HL-60 (cell line): ENCODE measurements around the gene MZT1.

ENCODE experiments used
- DNase-seq, 2 experiments: peaks; one replicate each; pipeline ENCODE4 v3.0.0-alpha.2; 2010 to 2020; ENCODE audit warnings: low read depth in 1 of 2, low spot score in 1 of 2
- H3K27ac ChIP-seq: fragments of 250-450 bp; sonication (Bioruptor Pico); replicated peaks from 2 replicates; pipeline ENCODE4 v1.5.1; 2020; ENCODE audit warnings: mild to moderate bottlenecking, moderate library complexity
- H3K27me3 ChIP-seq: fragments of 250-450 bp; sonication (Bioruptor Pico); 2 replicates; pipeline ENCODE4 v1.5.1; 2021; ENCODE audit warnings: mild to moderate bottlenecking, moderate library complexity; ENCODE audit not compliant: insufficient read depth, poor library complexity, severe bottlenecking
- H3K4me3 ChIP-seq: replicated peaks from 2 replicates; pipeline ENCODE4 v1.5.1; 2011; ENCODE audit warnings: mild to moderate bottlenecking, control low read depth, low read length; ENCODE audit not compliant: insufficient read depth
- GABPA ChIP-seq: IDR thresholded peaks from 2 replicates; pipeline ENCODE4 v1.6.1; 2012; ENCODE audit warnings: low read depth
- POLR2AphosphoS5 ChIP-seq: IDR thresholded peaks from 2 replicates; pipeline ENCODE4 v1.6.1; 2012; ENCODE audit warnings: low read depth
- SPI1 ChIP-seq: IDR thresholded peaks from 2 replicates; pipeline ENCODE4 v1.6.1; 2012; ENCODE audit warnings: low read depth, mild to moderate bottlenecking, borderline replicate concordance
- TF ChIP-seq, protein P1 (sequence below): IDR thresholded peaks from 2 replicates; pipeline ENCODE4 v1.6.1; 2012; ENCODE audit warnings: low read depth; ENCODE audit not compliant: insufficient replicate concordance
- TF ChIP-seq, protein P2 (sequence below): IDR thresholded peaks from one replicate; pipeline ENCODE4 v1.5.1; 2011; ENCODE audit warnings: low read length, control low read depth, inconsistent platforms; ENCODE audit not compliant: insufficient read depth

MZT1 gene

DNA sequence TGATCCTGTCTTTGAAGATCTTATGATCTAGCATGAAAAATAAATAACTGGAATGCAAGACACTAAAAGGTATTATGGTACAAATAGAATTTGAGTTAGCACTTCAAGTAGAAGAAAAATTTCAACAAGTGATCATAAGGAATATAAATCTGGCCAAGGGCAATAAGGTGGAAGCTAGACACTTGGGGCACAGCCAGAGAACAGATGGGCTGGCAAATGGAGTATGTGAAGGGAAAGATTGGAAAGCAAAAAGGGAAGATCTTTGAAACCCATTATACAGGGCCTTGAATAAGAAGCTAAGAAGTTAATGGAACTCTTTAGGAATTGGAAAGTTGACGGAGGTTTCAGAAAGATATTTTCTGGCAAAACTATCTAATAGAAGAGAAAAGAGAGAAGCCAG, 61.0 kb downstream of the MZT1 start:
- TF ChIP-seq GABPA (no peak), SPI1 (no peak), POLR2AphosphoS5 (no peak)
- TF ChIP-seq, protein P1, sequence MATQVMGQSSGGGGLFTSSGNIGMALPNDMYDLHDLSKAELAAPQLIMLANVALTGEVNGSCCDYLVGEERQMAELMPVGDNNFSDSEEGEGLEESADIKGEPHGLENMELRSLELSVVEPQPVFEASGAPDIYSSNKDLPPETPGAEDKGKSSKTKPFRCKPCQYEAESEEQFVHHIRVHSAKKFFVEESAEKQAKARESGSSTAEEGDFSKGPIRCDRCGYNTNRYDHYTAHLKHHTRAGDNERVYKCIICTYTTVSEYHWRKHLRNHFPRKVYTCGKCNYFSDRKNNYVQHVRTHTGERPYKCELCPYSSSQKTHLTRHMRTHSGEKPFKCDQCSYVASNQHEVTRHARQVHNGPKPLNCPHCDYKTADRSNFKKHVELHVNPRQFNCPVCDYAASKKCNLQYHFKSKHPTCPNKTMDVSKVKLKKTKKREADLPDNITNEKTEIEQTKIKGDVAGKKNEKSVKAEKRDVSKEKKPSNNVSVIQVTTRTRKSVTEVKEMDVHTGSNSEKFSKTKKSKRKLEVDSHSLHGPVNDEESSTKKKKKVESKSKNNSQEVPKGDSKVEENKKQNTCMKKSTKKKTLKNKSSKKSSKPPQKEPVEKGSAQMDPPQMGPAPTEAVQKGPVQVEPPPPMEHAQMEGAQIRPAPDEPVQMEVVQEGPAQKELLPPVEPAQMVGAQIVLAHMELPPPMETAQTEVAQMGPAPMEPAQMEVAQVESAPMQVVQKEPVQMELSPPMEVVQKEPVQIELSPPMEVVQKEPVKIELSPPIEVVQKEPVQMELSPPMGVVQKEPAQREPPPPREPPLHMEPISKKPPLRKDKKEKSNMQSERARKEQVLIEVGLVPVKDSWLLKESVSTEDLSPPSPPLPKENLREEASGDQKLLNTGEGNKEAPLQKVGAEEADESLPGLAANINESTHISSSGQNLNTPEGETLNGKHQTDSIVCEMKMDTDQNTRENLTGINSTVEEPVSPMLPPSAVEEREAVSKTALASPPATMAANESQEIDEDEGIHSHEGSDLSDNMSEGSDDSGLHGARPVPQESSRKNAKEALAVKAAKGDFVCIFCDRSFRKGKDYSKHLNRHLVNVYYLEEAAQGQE: no peak
- TF ChIP-seq, protein P2, sequence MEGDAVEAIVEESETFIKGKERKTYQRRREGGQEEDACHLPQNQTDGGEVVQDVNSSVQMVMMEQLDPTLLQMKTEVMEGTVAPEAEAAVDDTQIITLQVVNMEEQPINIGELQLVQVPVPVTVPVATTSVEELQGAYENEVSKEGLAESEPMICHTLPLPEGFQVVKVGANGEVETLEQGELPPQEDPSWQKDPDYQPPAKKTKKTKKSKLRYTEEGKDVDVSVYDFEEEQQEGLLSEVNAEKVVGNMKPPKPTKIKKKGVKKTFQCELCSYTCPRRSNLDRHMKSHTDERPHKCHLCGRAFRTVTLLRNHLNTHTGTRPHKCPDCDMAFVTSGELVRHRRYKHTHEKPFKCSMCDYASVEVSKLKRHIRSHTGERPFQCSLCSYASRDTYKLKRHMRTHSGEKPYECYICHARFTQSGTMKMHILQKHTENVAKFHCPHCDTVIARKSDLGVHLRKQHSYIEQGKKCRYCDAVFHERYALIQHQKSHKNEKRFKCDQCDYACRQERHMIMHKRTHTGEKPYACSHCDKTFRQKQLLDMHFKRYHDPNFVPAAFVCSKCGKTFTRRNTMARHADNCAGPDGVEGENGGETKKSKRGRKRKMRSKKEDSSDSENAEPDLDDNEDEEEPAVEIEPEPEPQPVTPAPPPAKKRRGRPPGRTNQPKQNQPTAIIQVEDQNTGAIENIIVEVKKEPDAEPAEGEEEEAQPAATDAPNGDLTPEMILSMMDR: no peak
- Histone ChIP-seq H3K4me3 (no peak overlapping the region), H3K27me3 (peaks cover 7% of the 10 kb centered on the region), H3K27ac (no peak overlapping the region)
- no peak for DNase-seq

DNA sequence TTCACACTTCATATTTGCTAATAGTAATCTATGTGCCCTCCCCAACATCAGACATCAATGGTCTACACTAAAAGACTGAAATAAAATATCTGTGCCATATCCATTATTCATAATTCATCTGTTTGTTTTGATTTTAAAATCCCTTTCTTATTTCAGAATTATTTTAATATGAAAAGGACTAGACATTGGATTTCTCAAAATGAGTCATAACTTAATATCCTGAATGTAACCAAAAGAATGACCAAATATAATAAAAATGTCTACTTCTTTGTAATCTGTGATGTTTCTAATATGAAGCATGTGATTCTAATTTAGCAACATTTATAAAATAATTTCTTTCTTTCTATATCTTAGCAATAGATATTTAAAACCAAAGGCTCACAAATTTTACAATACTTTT, 64.9 kb downstream of the MZT1 start:
- no peak overlapping the region for H3K4me3 ChIP-seq
- H3K27ac ChIP-seq: no peak overlapping the region
- no peak for TF ChIP-seq SPI1
- no peak for TF ChIP-seq GABPA
- TF ChIP-seq, protein P1: no peak
- TF ChIP-seq, protein P2: no peak
- no peak for TF ChIP-seq POLR2AphosphoS5
- peaks cover 4% of the 10 kb centered on the region for H3K27me3 ChIP-seq
- no peak for DNase-seq
